Choroid plexus epithelial cell (primary cell): ENCODE results near the gene DNAH8.
"Not testable (repeated sequence)": the region's sequence is repeated elsewhere in the genome, so short reads cannot be mapped to it uniquely, and the experiment has no call there.

Source experiments
- DNase-seq: peaks from one replicate; pipeline ENCODE4 v3.0.0-alpha.2; 2010; ENCODE audit warnings: low read depth
- H3K4me3 ChIP-seq: 2 replicates; pipeline ENCODE4 v1.5.1; 2011; ENCODE audit warnings: low read depth, mild to moderate bottlenecking, control low read depth, low read length, moderate library complexity
- CTCF ChIP-seq: conservative IDR thresholded peaks from 2 replicates; pipeline ENCODE4 v1.5.1; 2011; ENCODE audit warnings: low read depth, mild to moderate bottlenecking, control low read depth, inconsistent platforms, low read length, moderate library complexity

The DNAH8 gene

DNA sequence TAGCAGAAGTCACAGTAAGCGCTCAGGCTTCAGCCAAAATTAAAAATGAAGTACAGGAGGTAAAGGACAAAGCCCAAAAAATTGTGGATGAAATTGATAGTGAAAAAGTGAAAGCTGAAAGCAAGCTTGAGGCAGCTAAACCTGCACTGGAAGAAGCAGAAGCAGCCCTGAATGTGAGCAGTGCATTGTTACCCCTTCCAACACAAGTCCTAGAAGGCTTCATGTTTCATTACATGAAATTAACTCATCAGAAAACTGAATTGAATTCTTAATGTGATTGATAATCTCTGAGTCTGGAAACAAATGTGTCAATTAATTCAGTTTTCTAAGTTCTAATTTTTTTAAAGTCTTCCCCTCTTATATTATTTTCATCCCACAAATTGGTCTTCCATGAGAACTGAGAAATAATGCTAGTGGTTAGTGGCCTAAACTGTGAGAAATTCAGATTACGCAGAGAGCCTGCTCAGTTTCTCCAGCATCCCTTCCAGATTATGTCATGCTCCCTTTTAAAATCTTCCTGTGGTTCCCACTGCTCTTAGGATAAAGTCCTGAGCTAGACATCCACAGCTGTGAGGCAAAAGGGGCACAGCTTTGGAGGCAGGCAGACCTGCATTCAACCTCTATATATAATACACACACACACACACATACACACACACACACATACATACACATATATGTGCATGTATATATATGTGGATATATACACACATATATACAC lies 200.3 kb downstream of the DNAH8 start:
- TF ChIP-seq CTCF: no peak
- DNase-seq: no peak
- no peak overlapping the region for H3K4me3 ChIP-seq

DNA sequence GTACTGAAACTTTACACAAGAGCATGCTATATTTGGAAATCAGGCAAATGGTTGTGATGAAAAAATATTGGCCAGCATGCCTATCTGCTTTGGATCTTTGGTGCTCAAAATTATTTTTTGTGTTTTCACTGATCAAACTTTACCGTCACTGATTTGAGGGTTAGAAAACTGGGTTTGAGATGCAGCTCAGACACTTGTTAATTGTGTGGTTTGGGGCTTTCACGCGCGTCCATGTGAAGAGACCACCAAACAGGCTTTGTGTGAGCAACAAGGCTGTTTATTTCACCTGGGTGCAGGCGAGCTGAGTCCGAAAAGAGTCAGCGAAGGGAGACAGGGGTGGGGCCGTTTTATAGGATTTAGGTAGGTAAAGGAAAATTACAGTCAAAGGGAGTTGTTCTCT lies 206.4 kb downstream of the DNAH8 start:
- DNase-seq, H3K4me3 ChIP-seq: not testable (repeated sequence)

- DNase-seq: no peak
- no peak overlapping the region for H3K4me3 ChIP-seq
- TF ChIP-seq CTCF: no peak
Observed at GRCh38 chr6:38924791-38925509, 209.8 kb downstream of the DNAH8 start.

- DNase-seq: no peak
- TF ChIP-seq CTCF: no peak
- H3K4me3 ChIP-seq: no peak overlapping the region
Observed at GRCh38 chr6:38929560-38929959, 214.4 kb downstream of the DNAH8 start.

GRCh38 chr6:38933426-38933825 lies 218.3 kb downstream of the DNAH8 start:
- H3K4me3 ChIP-seq: no peak overlapping the region
- DNase-seq: peak; percentile 45
- TF ChIP-seq CTCF: peak; percentile 49

- TF ChIP-seq CTCF: no peak
- no peak overlapping the region for H3K4me3 ChIP-seq
- DNase-seq: no peak
Observed at GRCh38 chr6:38935051-38935450, 219.9 kb downstream of the DNAH8 start.

- DNase-seq: no peak
- H3K4me3 ChIP-seq: no peak overlapping the region
- no peak for TF ChIP-seq CTCF
Observed at GRCh38 chr6:38937839-38938613, 222.9 kb downstream of the DNAH8 start.
